ENCODE data around the gene ECSIT. TPM values are rescaled to one million over a fixed set of nuclear protein-coding genes. Genes with fewer than 3 reads are reported as not detected.
"Not testable (repeated sequence)": the region's sequence is repeated elsewhere in the genome, so short reads cannot be mapped to it uniquely, and the experiment has no call there.

ECSIT gene
- total RNA-seq, 6 experiments from 2014 or later = 17.5 to 24.9 (median 19.9) TPM

DNA sequence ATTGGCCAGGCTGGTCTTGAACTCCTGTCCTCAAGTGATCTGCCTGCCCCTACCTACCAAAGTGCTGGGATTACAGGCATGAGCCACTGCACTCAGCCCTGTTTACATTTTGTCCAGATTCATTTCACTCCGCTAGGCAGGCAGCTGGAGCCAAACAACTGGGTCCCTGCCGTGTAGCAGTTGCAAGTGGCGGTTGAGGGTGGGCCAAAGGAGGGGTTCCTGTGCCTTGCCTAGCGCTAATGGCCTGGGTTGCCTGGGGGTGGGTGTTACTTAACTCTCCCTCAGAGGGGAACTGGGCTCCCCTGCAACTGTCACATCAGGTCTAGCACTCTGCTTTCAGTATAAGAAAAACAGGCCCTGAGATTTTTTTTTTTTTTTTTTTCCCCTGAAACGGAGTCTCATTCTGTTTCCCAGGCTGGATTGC, 41.1 kb upstream of the ECSIT start:
- DNase-seq = no peak
- Mint-ChIP-seq H3K4me1 (ENCODE audit: low read depth) (peaks cover 7% of the 10 kb centered on the region), H3K27ac (no peak overlapping the region), H3K9me3 (no peaks in the 10 kb centered on the region), H3K36me3 (ENCODE audit: low read depth) (no peaks in the 10 kb centered on the region), H3K27me3 (ENCODE audit: insufficient read depth) (peaks cover 6% of the 10 kb centered on the region), H3K4me3 (no peak overlapping the region)
- TF ChIP-seq CTCF (IDR thresholded peaks at IDR 0.05) = no peak

- no peak for DNase-seq
- no peak overlapping the region for H3K27ac Mint-ChIP-seq
- TF ChIP-seq CTCF (IDR thresholded peaks at IDR 0.05) = no peak
- H3K27me3 Mint-ChIP-seq (ENCODE audit: insufficient read depth) = peaks cover 4% of the 10 kb centered on the region
- no peaks in the 10 kb centered on the region for H3K36me3 Mint-ChIP-seq (ENCODE audit: low read depth)
- H3K9me3 Mint-ChIP-seq = no peaks in the 10 kb centered on the region
- no peak overlapping the region for H3K4me3 Mint-ChIP-seq
- H3K4me1 Mint-ChIP-seq (ENCODE audit: low read depth) = peaks cover 7% of the 10 kb centered on the region
Measured at GRCh38 chr19:11566164-11566563, 37.2 kb upstream of the ECSIT start.

GRCh38 chr19:11565649-11565980, 36.7 kb upstream of the ECSIT start:
- H3K27me3 Mint-ChIP-seq (ENCODE audit: insufficient read depth); H3K9me3 Mint-ChIP-seq; H3K4me3 Mint-ChIP-seq; H3K27ac Mint-ChIP-seq; H3K36me3 Mint-ChIP-seq (ENCODE audit: low read depth); DNase-seq: not testable (repeated sequence)
- peaks cover 10% of the 10 kb centered on the region for H3K4me1 Mint-ChIP-seq (ENCODE audit: low read depth)

- H3K36me3 Mint-ChIP-seq (ENCODE audit: low read depth) = not testable (repeated sequence)
Measured at GRCh38 chr19:11564082-11564807, 35.3 kb upstream of the ECSIT start.

GRCh38 chr19:11563532-11563931, 34.6 kb upstream of the ECSIT start:
- no peaks in the 10 kb centered on the region for H3K9me3 Mint-ChIP-seq
- H3K4me1 Mint-ChIP-seq (ENCODE audit: low read depth) = peaks cover 22% of the 10 kb centered on the region
- H3K27me3 Mint-ChIP-seq (ENCODE audit: insufficient read depth) = peaks cover 2% of the 10 kb centered on the region; the same call in 1 of the 2 replicates
- TF ChIP-seq CTCF (IDR thresholded peaks at IDR 0.05) = no peak
- no peak overlapping the region for H3K4me3 Mint-ChIP-seq
- no peaks in the 10 kb centered on the region for H3K36me3 Mint-ChIP-seq (ENCODE audit: low read depth)
- no peak for DNase-seq
- no peak overlapping the region for H3K27ac Mint-ChIP-seq

More at GRCh38 chr19:11564082-11564807, 35.3 kb upstream of the ECSIT start:
- H3K4me3 Mint-ChIP-seq; DNase-seq; H3K27ac Mint-ChIP-seq; H3K27me3 Mint-ChIP-seq (ENCODE audit: insufficient read depth); H3K9me3 Mint-ChIP-seq: not testable (repeated sequence)
- peaks cover 19% of the 10 kb centered on the region for H3K4me1 Mint-ChIP-seq (ENCODE audit: low read depth)

DNA sequence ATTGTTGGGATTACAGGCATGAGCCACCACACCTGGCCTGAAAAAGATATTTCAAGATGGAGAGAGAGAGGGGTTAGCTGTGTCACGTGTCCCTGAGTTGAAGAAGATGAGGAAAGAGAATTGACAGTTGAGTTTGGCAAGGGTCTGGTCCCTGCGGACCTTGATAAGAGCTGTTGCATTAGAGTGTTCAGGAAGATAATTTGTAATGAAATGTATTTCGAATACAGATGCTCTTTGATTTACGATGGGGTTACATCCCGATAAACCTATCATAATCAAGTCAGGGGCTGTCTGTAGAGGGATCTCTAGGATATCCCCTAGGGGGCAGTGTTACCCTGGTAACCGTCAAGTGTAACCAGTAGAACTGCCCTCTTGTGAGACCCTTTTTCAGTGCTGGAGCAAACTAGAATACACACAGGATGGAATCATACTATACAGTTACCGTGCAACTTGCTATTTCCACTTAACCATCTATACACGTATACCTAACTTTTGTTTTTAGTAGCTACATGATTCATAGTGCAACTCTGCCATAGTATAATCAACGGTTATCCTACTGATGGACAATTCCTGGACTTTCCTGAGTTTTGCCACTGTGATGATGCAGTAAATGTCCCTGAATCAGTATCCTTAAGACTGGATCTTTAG, 31.6 kb upstream of the ECSIT start:
- Mint-ChIP-seq H3K27me3 (ENCODE audit: insufficient read depth) (peaks cover 4% of the 10 kb centered on the region), H3K4me1 (ENCODE audit: low read depth) (peaks cover 30% of the 10 kb centered on the region), H3K27ac (peak overlapping the region; percentile 62), H3K9me3 (no peaks in the 10 kb centered on the region), H3K4me3 (peak overlapping the region; percentile 77), H3K36me3 (ENCODE audit: low read depth) (peaks cover 13% of the 10 kb centered on the region)
- TF ChIP-seq CTCF (IDR thresholded peaks at IDR 0.05) = peak; percentile 90
- DNase-seq = peak; percentile 68

Measured in HFFc6 (cell line).